Endothelial cell of umbilical vein (primary cell): ENCODE measurements around the gene TNRC6B.

ENCODE experiments used
- CTCF ChIP-seq, 2 donors: IDR thresholded peaks; 1 replicate in 1 of 2; 2 replicates in 1 of 2; pipeline ENCODE4 v1.5.1; 2011; ENCODE audit warnings: low read length in 2 of 2, mild to moderate bottlenecking in 2 of 2, moderate library complexity in 2 of 2, control low read depth in 1 of 2, inconsistent platforms in 1 of 2, low read depth in 1 of 2; ENCODE audit not compliant: insufficient read depth in 1 of 2; ENCODE audit errors: extremely low read depth in 1 of 2
- EZH2 ChIP-seq: IDR thresholded peaks from 2 replicates; pipeline ENCODE4 v1.6.1; 2012; ENCODE audit warnings: borderline replicate concordance, low read depth, mild to moderate bottlenecking, moderate library complexity, low read length, inconsistent platforms; ENCODE audit not compliant: severe bottlenecking
- GATA2 ChIP-seq: IDR thresholded peaks from 2 replicates; pipeline ENCODE4 v1.7.0; 2011; ENCODE audit warnings: low read depth, mild to moderate bottlenecking, moderate library complexity, mixed read lengths, low read length; ENCODE audit not compliant: insufficient read length, insufficient read depth
- MAX ChIP-seq: IDR thresholded peaks from 2 replicates; pipeline ENCODE4 v1.6.1; 2011; ENCODE audit not compliant: insufficient read depth, insufficient read length
- MYC ChIP-seq: IDR thresholded peaks from one replicate; pipeline ENCODE4 v1.6.1; 2011; ENCODE audit warnings: mild to moderate bottlenecking, low read depth, low read length
- POLR2A ChIP-seq: IDR thresholded peaks from 2 replicates; pipeline ENCODE4 v1.6.1; 2012; ENCODE audit warnings: low read depth, mild to moderate bottlenecking, control low read depth, low read length
- POLR2AphosphoS5 ChIP-seq: IDR thresholded peaks from 2 replicates; pipeline ENCODE4 v1.6.1; 2012; ENCODE audit warnings: low read depth, mild to moderate bottlenecking, control low read depth, low read length, moderate library complexity; ENCODE audit not compliant: insufficient read depth

- TF ChIP-seq CTCF (IDR thresholded peaks at IDR 0.05; ENCODE audit: extremely low read depth in 1 of 2, insufficient read depth in 1 of 2, low read depth in 1 of 2, low read length in 2 of 2) (no peak), EZH2 (no peak), POLR2AphosphoS5 (no peak), MAX (no peak), POLR2A (no peak), MYC (no peak), GATA2 (no peak)
Observed at GRCh38 chr22:40328546-40329456, 151.1 kb downstream of the TNRC6B start.
